ENCODE results near the gene MYBL2. TPM values are rescaled to one million over a fixed set of nuclear protein-coding genes. Genes with fewer than 3 reads are reported as not detected.

MYBL2 gene
- total and polyA plus RNA-seq, 2 donors (not counting 3 experiments of a cell fraction or from before 2014, with no cell fraction given) = 35.7 to 105 TPM

- no peaks in the 10 kb centered on the region for H3K9me3 ChIP-seq (replicated peaks; ENCODE audit: control insufficient read depth, insufficient read depth, low read length)
- FAIRE-seq (peak; percentile 49), DNase-seq (ENCODE audit: low read depth, low spot score) (no peak)
- peaks cover 0 to 4% of the 10 kb centered on the region in 2 experiments for H3K27me3 ChIP-seq (ENCODE audit: control insufficient read depth in 2 of 2, insufficient read depth in 2 of 2, low read length in 2 of 2)
- H3K4me1 ChIP-seq (ENCODE audit: control insufficient read depth, extremely low read depth, insufficient read depth, low read length) = no peaks in the 10 kb centered on the region
- ChIA-PET POLR2A (no interaction called here), CTCF (no interaction called here)
- no TSS peak for BruUV-seq (replicated peaks)
- intact Hi-C loops (cut with micrococcal nuclease) (no loop called here), dilution Hi-C loops (cut with MboI; ENCODE audit: extremely low pct_ligation_motif_present, low sequenced_read_pairs) (no loop called here)
- H4K20me1 ChIP-seq (replicated peaks; ENCODE audit: control insufficient read depth, extremely low read depth, insufficient read depth, low read length) = no peaks in the 10 kb centered on the region
- no peak overlapping the region for H3K9ac ChIP-seq (replicated peaks; ENCODE audit: extremely low read depth, insufficient read depth, low read length)
- TF ChIP-seq EZH2 (IDR thresholded peaks at IDR 0.05; ENCODE audit: borderline replicate concordance, low read depth, low read length, severe bottlenecking) = no peak
- TF ChIP-seq POLR2AphosphoS5 (IDR thresholded peaks at IDR 0.05; ENCODE audit: insufficient read depth, low read depth, low read length) = no peak
- TF ChIP-seq FOS (IDR thresholded peaks at IDR 0.05; ENCODE audit: borderline replicate concordance, insufficient read depth, low read length) = no peak
- TF ChIP-seq POLR2A (IDR thresholded peaks at IDR 0.05; ENCODE audit: low read depth, low read length) = no peak
- TF ChIP-seq GATA2 (IDR thresholded peaks at IDR 0.05; ENCODE audit: insufficient read depth, insufficient read length, low read depth, low read length) = no peak
- TF ChIP-seq MYC (IDR thresholded peaks at IDR 0.05; ENCODE audit: low read depth, low read length) = no peak
- no peak for TF ChIP-seq MAX (IDR thresholded peaks at IDR 0.05; ENCODE audit: insufficient read depth, insufficient read length)
- TF ChIP-seq CTCF (IDR thresholded peaks at IDR 0.05; ENCODE audit: extremely low read depth in 1 of 2, insufficient read depth in 1 of 2, low read depth in 1 of 2, low read length in 2 of 2) = no peak
- no peak overlapping the region for H3K4me2 ChIP-seq (ENCODE audit: insufficient read depth, low read length)
- no peaks in the 10 kb centered on the region for H3K79me2 ChIP-seq (ENCODE audit: control insufficient read depth, insufficient read depth, low read length)
- H3K4me3 ChIP-seq (replicated peaks in 1 of 3; ENCODE audit: insufficient read depth in 1 of 3, low read depth in 1 of 3, low read length in 3 of 3) = no peak overlapping the region
- H3K36me3 ChIP-seq (ENCODE audit: control insufficient read depth in 2 of 2, extremely low read depth in 1 of 2, insufficient read depth in 2 of 2, low read length in 2 of 2) = no peaks in the 10 kb centered on the region
- H2AFZ ChIP-seq (ENCODE audit: low read depth, low read length) = no peak overlapping the region
- H3K9me1 ChIP-seq (replicated peaks; ENCODE audit: control insufficient read depth, extremely low read depth, insufficient read depth, low read length) = no peaks in the 10 kb centered on the region
- no peak overlapping the region for H3K27ac ChIP-seq (ENCODE audit: insufficient read depth, low read depth, low read length)
Measured at GRCh38 chr20:43740642-43741041, 73.7 kb downstream of the MYBL2 start.
